ENCODE measurements around the gene ULK4.
"Not testable (repeated sequence)": the region's sequence is repeated elsewhere in the genome, so short reads cannot be mapped to it uniquely, and the experiment has no call there.

Gene ULK4

DNA sequence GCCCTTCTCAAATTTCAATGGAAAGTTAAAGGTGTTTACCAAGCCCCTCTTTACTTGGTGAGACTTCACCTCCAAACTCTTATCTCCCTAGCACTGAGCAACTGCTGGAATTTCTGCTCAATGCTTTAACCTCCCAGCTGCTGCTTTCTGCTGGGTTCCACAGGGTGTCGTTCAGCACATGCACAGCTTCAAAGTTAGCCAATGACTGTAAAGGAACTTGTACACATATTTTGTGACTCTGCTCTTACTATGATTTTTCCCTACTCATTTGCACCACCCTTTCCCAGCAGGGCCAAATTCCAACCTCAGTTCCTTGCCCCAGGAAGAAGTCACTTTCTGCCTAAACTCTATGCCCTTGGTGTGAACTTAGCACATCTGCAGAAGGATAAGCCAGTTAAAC, 89.7 kb downstream of the ULK4 start:
- no peak for DNase-seq (ENCODE audit: low read depth in 2 of 2)

GRCh38 chr3:41867533-41867932, 94.4 kb downstream of the ULK4 start:
- DNase-seq (ENCODE audit: low read depth in 2 of 2), result no peak

GRCh38 chr3:41866298-41866697, 95.6 kb downstream of the ULK4 start:
- no peak for DNase-seq (ENCODE audit: low read depth in 2 of 2)

GRCh38 chr3:41863024-41863423, 98.9 kb downstream of the ULK4 start:
- no peak for DNase-seq (ENCODE audit: low read depth in 2 of 2)

- DNase-seq (ENCODE audit: low read depth in 2 of 2), result not testable (repeated sequence)
These were observed 101.4 kb downstream of the ULK4 start for GRCh38 chr3:41860489-41860888.

GRCh38 chr3:41854956-41855355, 106.9 kb downstream of the ULK4 start:
- no peak for DNase-seq (ENCODE audit: low read depth in 2 of 2)

GRCh38 chr3:41853540-41854196, 108.2 kb downstream of the ULK4 start:
- DNase-seq (ENCODE audit: low read depth in 2 of 2), result no peak

- no peak for DNase-seq (ENCODE audit: low read depth in 2 of 2)
These were observed 112.9 kb downstream of the ULK4 start for GRCh38 chr3:41848753-41849574.

- no peak for DNase-seq (ENCODE audit: low read depth in 2 of 2)
These were observed 114.2 kb downstream of the ULK4 start for GRCh38 chr3:41847679-41848078.

DNA sequence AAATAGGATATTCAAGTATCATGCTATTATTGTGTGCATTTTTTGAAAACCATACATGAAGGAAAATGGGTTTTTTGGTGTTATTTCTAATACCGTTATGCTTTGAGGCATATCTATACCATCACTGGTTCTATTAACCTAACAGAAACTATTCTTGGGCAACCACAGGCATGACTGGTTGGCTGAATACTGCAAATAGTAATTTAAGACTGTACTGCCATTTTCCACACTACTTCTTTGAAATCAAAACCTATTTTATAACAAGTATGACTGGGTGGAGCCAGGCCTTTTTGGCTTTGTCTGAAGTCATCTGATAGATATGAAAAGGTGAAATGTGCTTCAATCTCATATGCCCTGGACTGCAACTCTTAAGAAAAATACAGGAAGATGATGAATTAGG, 115.1 kb downstream of the ULK4 start:
- DNase-seq (ENCODE audit: low read depth in 2 of 2), result no peak

GRCh38 chr3:41845826-41846225, 116.1 kb downstream of the ULK4 start:
- no peak for DNase-seq (ENCODE audit: low read depth in 2 of 2)

GRCh38 chr3:41844256-41844655, 117.6 kb downstream of the ULK4 start:
- not testable (repeated sequence) for DNase-seq (ENCODE audit: low read depth in 2 of 2)

DNA sequence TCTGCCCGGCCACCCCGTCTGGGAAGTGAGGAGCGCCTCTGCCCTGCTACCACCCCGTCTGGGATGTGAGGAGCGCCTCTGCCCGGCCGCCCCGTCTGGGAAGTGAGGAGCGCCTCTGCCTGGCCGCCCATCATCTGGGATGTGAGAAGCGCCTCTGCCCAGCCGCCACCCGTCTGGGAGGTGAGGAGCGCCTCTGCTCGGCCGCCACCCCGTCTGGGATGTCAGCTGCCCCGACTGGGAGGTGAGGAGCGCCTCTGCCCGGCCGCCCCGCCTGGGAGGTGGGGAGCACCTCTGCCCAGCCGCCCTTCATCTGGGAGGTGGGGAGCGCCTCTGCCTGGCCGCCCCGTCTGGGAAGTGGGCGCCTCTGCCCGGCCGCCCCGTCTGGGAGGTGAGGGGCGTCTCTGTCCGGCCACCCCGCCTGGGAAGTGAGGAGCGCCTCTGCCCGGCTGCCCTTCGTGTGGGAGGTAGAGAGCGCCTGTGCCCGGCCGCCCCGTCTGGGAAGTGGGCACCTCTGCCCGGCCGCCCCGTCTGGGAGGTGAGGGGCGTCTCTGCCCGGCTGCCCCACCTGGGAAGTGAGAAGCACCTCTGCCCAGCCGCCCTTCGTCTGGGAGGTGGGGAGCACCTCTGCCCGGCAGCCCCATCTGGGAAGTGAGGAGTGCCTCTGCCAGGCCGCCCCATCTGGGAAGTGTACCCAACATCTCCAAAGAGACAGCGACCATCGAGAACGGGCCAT, 120.8 kb downstream of the ULK4 start:
- not testable (repeated sequence) for DNase-seq (ENCODE audit: low read depth in 2 of 2)

GRCh38 chr3:41836360-41837134, 125.4 kb downstream of the ULK4 start:
- DNase-seq (ENCODE audit: low read depth in 2 of 2), result no peak

DNA sequence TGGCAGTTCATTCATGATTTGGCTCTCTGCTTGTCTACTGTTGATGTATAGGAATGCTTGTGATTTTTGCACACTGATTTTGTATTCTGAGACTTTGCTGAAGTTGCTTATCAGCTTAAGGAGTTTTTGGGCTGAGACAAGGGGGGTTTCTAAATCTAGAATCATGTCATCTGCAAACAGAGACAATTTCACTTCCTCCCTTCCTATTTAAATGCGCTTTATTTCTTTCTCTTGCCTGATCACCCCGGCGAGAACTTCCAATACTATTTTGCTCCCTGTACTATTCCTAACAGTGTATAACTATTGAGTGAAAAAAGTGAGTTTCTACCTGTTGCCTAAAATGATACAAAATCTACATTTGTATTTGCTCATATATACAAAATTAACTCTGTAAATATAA, 128.3 kb downstream of the ULK4 start:
- no peak for DNase-seq (ENCODE audit: low read depth in 2 of 2)

DNA sequence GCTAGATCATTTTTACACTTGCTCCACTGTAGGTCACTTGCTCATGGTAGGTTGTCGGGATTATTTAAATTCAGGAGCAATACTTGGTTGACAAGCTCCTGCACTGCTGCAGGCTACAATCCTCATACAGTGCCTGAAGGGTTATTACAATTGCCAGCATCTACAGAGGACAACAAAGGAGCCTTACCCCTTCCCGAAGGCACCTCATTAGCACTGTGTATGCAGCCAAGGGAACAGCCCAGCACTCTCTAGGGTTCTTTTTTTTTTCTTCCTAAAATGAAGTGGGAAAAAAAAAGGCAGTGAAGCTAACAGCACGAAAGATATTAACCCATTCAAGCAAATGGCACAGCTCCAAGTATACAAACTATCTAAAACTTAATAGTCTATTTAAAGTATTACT, 142.7 kb downstream of the ULK4 start:
- DNase-seq (ENCODE audit: low read depth in 2 of 2), result no peak

DNA sequence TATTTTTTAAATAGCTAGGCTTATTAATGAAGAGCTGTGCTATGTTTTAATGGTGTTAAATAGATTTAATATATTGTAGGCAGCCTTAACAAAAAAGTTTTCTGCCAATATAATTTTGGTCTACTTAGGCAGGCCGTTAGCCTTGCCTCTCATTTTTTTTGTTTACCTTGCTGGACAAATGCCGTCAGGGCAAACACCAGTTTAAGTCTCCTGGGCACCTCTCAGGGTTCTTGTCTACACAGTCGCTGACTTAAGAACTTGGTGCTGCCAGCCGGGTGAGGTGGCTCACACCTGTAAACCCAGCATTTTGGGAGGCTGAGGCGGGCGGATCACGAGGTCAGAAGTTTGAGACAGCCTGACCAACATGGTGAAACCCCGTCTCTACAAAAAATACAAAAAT, 153.3 kb downstream of the ULK4 start:
- DNase-seq (ENCODE audit: low read depth in 2 of 2), result no peak

DNA sequence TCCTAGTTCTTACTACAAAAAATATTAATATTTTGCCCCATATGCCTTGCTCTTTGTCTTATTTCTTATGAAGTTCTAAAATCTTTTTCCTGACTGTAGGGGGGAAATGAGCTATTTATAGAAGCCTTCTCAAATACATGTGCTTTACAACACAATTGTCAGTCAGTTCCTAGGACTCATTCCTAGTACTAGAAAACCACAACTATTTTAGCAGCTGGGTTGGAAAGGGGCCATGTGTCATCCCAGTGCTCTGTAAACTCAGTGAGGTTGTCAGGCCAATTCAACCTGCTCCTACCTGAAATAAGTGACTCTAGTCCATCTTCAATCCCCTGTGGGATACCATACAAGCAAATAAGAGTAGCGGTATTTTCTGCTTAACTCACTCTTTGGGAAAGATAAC, 153.8 kb downstream of the ULK4 start:
- DNase-seq (ENCODE audit: low read depth in 2 of 2), result no peak

DNA sequence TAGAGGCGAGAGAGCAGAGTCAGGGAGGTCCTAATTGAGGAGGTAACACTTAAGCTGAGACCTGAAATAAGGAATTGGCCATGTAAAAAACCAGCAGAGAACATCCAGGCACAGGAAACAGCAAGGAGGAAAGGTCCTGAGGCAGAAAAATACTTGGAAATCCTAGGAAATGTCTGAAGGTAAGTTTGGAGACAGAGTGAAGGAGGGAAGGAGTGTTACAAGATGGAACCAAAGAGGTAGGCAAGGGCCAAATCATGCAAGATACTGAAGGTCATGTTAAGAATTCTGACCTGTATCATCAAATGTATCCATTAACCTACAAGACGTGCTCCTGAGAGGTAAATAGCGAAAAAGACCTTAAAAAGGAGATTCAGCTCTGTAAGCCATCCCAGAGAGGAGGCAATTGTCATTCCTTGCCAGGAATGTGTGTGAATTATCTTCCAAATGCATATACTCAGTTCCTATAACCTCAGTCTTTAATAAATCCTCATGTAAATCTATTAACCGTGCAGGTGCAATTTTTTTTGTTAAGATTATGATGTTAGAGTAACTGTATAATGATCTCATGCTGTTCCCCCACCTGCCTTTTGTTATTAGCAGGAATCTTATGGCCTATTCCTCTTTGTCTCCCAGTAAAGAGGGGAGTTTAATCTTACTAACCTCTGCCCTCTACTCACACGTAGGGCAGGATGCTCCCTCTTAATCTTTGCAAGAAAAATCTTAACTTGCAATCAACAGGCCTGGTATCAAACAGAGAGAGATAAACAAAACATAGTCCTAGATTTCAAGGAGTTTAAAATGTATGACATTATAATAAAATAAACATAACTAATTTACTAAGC, 166.9 kb downstream of the ULK4 start:
- DNase-seq (ENCODE audit: low read depth in 2 of 2), result no peak

DNA sequence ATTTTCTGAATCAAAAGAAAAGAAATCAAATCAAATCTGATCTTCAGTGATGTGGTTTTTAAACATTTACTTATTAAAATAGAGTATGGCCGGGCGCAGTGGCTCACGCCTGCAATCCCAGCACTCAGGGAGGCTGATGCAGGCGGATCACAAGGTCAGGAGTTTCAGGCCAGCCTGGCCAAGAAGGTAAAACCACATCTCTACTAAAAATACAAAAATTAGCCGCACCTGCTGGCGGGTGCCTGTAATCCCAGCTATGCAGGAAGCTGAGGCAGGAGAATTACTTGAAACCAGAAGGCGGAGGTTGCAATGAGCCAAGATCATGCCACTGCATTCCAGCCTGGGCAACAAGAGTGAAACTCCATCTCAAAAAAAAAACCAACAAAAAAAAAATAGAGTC, 169.1 kb downstream of the ULK4 start:
- no peak for DNase-seq (ENCODE audit: low read depth in 2 of 2)

DNA sequence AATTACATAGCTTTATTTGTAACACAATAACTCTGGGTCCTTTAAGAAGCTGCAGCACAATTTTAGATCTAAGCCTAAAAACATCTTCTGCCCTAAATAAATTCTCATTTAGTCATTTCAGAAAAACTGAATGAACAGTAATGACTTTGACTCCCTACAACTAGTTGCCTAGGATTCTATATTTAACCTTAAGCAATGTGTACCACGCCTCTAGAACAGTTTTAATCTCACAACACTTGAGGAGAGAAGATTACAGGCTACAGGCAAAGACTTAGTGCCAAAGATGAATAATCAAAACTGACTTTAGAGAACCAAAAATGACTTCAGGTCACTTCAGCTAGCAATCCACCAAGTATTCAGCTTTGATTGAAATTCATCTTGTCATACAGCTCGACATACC, 192.8 kb downstream of the ULK4 start:
- DNase-seq (ENCODE audit: low read depth in 2 of 2), result no peak
